WERI-Rb-1 (cell line): ENCODE results near the gene ECHDC3.
"Not testable (repeated sequence)": the region's sequence is repeated elsewhere in the genome, so short reads cannot be mapped to it uniquely, and the experiment has no call there.

Experiments
- DNase-seq: peaks from one replicate; pipeline ENCODE4 v3.0.0-alpha.2; 2020
- H3K27ac ChIP-seq: fragments of 250-450 bp; sonication (Bioruptor Pico); 2 replicates; pipeline ENCODE4 v1.5.1; 2020; ENCODE audit warnings: mild to moderate bottlenecking, moderate library complexity
- H3K27me3 ChIP-seq: fragments of 250-450 bp; sonication (Bioruptor Pico); 2 replicates; pipeline ENCODE4 v1.5.1; 2021; ENCODE audit warnings: mild to moderate bottlenecking, low read depth, moderate library complexity; ENCODE audit not compliant: insufficient read depth, severe bottlenecking
- H3K36me3 ChIP-seq: fragments of 250-450 bp; sonication (Bioruptor Pico); 2 replicates; pipeline ENCODE4 v1.5.1; 2020; ENCODE audit warnings: mild to moderate bottlenecking, moderate library complexity
- H3K4me3 ChIP-seq: 2 replicates; pipeline ENCODE4 v1.5.1; 2011; ENCODE audit warnings: low read depth, mild to moderate bottlenecking, control low read depth, low read length
- H3K9me3 ChIP-seq: fragments of 250-450 bp; sonication (Bioruptor Pico); 2 replicates; pipeline ENCODE4 v1.5.1; 2021; ENCODE audit warnings: mild to moderate bottlenecking, moderate library complexity; ENCODE audit not compliant: severe bottlenecking
- TF ChIP-seq, protein P1 (sequence below): IDR thresholded peaks from 2 replicates; pipeline ENCODE4 v1.5.1; 2011; ENCODE audit warnings: low read depth, mild to moderate bottlenecking, control low read depth, inconsistent platforms, low read length

Gene ECHDC3

DNA sequence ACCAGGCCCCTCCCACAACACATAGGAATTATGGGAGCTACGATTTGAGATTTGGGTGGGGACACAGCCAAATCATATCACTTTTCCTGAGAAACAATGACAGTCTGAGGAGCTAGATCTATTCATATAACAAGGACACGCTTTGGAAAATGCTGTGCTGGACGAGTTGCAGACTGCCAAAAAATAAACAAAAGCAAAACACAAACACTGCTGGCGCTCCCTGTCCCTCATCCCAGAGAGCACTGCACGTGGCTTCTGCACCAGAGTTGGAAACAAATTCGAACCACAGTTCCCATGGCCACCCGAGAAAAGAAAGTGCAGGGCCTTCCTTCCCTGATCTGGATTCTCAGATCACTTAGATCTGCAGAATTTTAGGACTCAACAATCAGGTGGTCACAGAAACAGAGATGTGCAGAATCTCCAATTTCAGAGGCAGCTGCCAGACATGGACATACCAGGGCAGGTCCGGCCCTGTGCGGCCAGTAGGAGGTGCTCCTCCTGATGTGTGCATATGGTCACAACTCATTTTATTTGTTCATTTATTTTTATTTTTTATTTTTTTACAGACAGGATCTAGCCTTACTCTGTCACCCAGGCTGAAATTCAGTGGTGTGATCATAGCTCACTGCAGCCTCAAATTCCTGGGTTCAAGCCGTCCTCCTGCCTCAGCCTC is 35.2 kb upstream of the ECHDC3 start:
- Histone ChIP-seq H3K36me3 (no peaks in the 10 kb centered on the region), H3K9me3 (no peaks in the 10 kb centered on the region), H3K4me3 (no peak overlapping the region), H3K27me3 (no peaks in the 10 kb centered on the region), H3K27ac (no peak overlapping the region)
- DNase-seq, result no peak
- TF ChIP-seq, protein P1, sequence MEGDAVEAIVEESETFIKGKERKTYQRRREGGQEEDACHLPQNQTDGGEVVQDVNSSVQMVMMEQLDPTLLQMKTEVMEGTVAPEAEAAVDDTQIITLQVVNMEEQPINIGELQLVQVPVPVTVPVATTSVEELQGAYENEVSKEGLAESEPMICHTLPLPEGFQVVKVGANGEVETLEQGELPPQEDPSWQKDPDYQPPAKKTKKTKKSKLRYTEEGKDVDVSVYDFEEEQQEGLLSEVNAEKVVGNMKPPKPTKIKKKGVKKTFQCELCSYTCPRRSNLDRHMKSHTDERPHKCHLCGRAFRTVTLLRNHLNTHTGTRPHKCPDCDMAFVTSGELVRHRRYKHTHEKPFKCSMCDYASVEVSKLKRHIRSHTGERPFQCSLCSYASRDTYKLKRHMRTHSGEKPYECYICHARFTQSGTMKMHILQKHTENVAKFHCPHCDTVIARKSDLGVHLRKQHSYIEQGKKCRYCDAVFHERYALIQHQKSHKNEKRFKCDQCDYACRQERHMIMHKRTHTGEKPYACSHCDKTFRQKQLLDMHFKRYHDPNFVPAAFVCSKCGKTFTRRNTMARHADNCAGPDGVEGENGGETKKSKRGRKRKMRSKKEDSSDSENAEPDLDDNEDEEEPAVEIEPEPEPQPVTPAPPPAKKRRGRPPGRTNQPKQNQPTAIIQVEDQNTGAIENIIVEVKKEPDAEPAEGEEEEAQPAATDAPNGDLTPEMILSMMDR, result peak; percentile 24; the same call in 1 of the 2 replicates

DNA sequence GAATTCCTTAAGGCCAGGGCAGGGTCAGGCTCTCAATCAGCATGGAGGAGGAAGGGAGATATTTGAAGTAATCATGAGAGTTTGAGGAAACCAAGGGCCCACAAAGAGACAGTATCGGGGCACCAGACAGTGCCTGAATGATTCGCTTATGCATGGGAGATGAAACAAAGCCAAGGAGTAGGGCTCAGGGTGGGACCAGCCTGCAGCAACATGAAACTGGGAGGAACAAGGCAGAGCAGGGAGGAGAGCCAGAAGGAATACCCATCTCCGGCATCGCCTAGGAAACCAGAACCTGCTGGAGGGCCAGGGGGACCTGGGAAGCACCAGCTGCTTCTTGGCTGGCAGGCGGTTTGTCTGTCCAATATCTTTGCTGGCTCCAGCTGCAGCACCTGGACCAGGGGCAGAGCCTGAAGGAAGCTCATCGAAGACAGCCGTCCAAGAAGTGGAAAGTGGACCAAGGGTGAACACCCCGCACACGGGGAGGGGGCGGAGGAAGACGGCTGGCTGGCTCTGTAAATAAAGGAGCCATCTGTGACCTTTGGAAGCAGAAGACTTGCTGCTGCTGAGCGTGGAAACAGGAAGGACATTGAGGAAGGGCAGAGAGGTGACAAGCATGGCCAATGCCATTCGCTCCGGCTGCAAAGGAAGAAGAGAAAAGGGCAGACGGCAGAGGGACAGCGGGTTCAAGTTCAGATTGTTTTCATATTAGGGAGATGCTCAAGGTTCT is 34.4 kb upstream of the ECHDC3 start:
- Histone ChIP-seq H3K36me3 (no peaks in the 10 kb centered on the region), H3K27me3 (no peaks in the 10 kb centered on the region), H3K4me3 (no peak overlapping the region), H3K9me3 (no peaks in the 10 kb centered on the region), H3K27ac (no peak overlapping the region)
- no peak for DNase-seq
- TF ChIP-seq, protein P1, result no peak

DNA sequence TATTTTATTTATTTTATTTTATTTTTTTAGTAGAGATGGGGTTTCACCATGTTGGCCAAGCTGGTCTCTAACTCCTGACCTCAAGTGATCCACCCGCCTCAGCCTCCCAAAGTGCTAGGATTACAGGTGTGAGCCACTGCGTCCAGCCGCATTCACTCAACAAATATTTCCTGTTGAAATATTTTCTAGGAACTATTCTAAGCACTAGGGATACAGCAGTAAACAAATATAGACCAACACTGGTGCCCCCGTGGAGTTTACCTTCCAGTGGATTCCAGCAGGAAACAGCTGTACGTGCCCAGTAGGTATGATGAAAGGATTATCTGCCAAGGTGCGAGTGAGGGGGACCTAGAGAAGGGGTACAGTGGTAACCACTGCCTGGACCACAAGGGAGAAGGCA is 33.4 kb upstream of the ECHDC3 start:
- not testable (repeated sequence) for H3K4me3 ChIP-seq, H3K36me3 ChIP-seq, H3K27ac ChIP-seq, H3K9me3 ChIP-seq, H3K27me3 ChIP-seq, DNase-seq

DNA sequence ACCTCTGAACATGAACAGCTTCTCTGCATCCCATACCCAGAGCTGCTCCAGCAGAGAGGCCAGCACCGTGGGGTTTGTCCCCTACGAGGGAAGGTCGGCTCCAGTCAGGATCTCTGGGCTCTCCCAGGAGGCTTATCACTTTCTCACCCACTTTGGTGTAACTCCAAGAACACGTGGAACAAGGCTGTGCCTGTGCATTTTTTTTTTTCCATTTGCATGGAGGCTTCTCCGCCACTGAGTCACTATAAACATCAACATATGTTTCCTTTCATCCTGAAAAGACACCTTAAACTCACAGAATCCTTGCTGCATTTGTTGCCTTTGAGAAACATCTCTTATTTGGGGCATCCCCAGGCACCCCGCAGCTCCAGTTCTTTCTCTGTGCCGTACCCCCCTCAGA is 29.4 kb upstream of the ECHDC3 start:
- H3K27me3 ChIP-seq, result no peaks in the 10 kb centered on the region
- no peak overlapping the region for H3K4me3 ChIP-seq
- no peaks in the 10 kb centered on the region for H3K9me3 ChIP-seq
- DNase-seq, result no peak
- no peak overlapping the region for H3K27ac ChIP-seq
- TF ChIP-seq, protein P1, result no peak
- no peaks in the 10 kb centered on the region for H3K36me3 ChIP-seq

DNA sequence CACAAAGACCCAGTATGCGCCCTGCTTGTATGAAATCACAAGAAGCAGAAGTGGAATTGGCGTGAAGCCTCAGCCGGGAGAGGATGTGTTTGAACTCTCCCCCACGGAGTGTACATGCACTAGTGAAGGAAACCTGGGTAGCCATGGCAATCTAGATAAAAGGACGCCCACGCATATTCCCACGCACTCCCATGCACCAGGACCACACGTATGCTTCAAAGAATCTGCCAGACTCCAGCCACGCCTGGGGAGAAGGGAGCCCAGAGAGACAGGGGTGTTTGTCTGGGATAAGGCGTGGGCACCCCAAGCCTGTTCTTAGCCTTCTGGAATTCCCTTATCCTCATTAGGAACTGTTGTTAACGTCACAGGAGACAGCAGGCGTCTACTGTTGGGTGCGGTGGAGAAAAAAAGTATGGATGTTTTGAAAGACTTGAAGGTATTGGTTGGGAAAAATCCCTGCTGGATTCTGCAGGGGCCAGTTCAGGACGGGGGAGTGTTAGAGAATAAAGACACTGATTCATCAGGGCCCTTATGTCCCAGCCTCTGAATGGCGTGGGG is 28.9 kb upstream of the ECHDC3 start:
- DNase-seq, result no peak
- no peaks in the 10 kb centered on the region for H3K27me3 ChIP-seq
- H3K36me3 ChIP-seq, result no peaks in the 10 kb centered on the region
- no peak overlapping the region for H3K4me3 ChIP-seq
- TF ChIP-seq, protein P1, result no peak
- no peak overlapping the region for H3K27ac ChIP-seq
- no peaks in the 10 kb centered on the region for H3K9me3 ChIP-seq

DNA sequence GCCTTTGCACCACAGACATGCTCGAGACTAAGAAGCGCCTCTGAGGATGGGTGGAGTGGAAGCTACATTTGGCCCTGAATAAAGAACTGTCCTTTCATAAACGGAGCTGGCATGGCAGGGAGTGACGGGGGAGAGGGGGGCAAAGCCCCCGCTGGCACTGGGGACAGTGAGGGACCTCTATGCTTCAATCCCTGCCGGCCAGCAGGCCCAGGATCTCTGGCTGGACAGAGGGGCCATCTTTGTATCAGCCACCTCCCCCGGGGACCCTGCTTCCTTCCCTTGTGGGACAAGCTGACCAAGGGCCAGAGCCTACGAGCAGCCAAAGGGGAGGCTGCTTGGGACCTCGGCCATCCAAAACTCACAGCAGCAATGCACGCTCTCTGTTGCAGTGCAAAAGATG is 28.2 kb upstream of the ECHDC3 start:
- DNase-seq, result no peak
- TF ChIP-seq, protein P1, result no peak
- Histone ChIP-seq H3K36me3 (no peaks in the 10 kb centered on the region), H3K27me3 (no peaks in the 10 kb centered on the region), H3K9me3 (no peaks in the 10 kb centered on the region), H3K4me3 (no peak overlapping the region), H3K27ac (no peak overlapping the region)
